Left kidney (tissue), 2 donors: Measurements from ENCODE around the gene MT1M. TPM values are rescaled to one million over a fixed set of nuclear protein-coding genes. Genes with fewer than 3 reads are reported as not detected.

Experiments used
- DNase-seq: peaks from one replicate; pipeline ENCODE4 v3.0.0-alpha.2; 2013
- polyA plus RNA-seq: library from polyadenylated mRNA; unstranded; fragments of 120-200 nt; gene quantifications from one replicate; pipeline ENCODE4 v1.2.1, GENCODE V29; 2013; ENCODE audit not compliant: insufficient read length

MT1M gene
- polyA plus RNA-seq, 1 donor: 0.30 TPM

DNA sequence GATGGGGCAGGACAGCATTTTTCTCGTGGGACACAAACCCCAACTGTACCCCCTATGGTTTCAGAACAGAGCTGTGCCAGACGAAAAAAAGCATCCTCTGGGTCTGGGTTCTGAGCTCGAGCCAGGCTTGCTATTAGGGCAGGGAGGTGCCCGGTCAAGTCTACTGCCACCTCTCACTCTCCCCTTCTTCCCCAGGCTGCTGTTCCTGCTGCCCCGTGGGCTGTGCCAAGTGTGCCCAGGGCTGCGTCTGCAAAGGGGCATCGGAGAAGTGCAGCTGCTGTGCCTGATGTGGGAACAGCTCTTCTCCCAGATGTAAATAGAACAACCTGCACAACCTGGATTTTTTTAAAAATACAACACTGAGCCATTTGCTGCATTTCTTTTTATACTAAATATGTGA is 5.8 kb upstream of the MT1M start:
- DNase-seq: no peak

DNA sequence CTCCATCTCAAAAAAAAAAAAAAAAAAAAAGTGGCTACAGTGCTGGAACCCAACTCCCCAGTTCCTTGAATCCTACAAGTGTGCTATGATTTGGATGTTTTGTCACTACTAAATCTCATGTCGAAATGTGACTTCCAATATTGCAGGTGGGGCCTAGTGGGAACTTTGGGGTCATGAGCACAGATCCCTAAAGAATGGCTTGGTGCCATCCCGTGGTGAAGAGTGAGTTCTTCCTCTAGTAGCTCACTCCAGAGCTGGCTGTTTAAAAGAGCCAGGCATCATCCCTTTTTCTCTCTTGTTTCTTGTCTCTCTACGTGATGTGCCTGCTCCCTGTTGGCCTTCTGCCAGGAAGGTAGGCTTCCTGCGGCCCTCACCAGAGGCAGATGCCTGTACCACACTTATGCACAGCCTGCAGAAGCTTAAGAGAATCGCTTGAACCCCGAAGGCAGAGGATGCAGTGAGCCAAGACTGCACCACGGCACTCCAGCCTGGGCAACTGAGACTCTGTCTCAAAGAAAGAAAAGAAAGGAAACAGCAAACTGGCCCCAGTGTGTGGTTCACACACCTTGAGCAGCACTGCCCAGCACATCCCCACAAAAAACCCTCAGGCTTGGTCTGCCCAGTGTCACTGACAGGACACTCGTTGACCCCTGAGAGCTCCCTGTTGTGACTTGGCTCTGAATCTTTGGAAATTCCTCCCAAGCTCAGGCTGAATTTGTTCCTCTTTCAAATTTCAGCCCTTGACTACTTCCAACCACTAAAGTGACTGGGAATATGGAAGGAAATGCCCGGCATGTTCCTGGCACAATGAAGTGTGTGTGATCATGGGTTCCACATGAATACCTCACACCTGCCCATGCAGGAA is 3.7 kb upstream of the MT1M start:
- no peak for DNase-seq

DNA sequence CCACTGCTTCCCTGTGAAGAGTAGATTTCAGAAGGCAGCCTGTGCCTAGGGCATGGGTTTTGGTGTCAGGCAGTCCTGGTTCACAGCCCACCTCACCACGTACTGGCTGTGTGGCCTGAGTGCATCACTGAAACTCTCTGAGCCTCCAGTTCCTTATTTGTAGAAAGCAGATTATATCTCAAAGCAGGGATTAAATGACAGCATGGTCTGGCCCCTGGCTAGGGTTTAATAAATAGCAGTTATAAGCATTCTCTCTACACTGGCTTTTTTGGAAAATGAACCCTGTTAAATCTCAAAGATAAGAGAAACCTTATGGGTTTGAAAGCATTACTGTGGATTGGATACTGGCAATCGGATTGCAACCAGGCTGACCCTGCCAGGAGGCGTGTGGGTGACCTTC is 2.9 kb upstream of the MT1M start:
- no peak for DNase-seq

DNA sequence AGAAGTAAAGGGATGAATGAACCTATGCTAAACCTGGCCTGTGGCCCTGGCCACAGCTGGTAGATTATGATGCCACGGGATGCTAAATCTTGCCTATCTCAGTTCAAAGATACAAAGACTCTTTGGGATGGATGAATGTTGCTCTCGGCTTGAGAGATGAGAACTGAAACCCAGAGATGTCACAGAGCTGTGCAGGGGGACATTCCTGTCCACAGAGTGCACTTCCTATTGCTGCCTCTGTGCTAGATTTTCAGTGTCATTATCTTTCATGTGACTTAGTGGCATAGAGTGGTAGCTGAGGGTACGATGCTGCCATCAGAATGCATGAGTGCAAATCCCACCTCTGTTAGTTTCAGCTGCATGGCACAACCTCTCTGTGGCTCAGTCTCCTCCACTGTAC is 2.3 kb upstream of the MT1M start:
- no peak for DNase-seq

DNA sequence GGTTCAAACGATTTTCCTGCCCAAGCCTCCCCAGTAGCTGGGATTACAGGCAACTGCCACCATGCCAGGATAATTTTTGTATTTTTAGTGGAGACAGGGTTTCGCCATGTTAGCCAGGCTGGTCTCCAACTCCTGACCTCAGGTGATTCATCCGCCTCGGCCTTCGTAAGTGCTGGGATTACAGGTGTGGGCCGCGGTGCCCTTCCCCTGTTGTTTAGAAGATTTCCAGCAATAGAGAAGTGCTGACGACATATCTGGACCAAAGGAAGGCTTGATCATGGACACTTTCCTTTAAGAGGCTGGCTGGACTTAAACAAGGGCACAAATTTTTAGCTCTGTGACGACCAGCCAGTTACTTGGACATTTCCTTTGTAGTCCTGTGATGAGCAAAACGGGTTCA is 1.3 kb upstream of the MT1M start:
- no peak for DNase-seq

DNA sequence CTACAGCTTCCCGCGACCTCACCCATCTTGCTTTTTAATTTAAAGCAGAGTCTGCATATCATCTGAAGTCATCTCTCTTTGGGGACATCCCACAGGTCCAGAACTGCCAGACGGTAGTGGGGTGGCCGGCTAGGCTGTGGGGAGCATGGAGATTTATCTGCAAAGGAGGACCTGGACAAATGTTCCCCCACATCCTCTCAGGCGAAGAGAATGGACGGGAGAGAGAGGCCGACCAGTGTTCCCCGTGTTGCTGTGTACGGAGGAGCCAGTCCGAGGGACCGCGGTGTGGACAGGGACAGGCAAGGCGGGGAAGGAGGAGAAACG is 665 bp upstream of the MT1M start:
- DNase-seq: no peak

DNA sequence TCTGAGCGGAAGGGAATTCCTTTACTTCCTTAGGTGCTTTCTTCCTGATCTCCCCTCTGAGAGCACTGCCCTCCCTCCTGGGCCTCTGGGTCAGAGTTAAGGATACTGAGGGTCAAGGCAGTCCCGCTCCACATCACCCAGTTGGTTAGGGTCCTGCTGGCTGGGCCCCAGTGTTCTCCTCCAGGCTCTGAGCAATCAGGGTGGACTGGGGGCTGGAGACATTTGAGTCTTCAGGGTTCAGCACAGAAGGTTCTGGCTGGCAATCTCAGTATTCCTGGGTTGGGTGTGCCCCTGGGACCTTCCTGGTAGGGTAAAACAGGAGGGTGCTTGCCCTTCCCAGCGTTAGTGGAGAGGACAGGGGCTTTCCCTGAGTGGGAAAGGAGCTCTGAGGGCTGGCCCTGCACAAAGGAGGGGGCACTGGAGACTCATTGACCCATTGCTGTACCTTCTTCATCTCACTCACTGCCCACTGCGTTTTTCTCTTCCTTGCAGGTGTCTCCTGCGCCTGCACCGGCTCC is 448 bp downstream of the MT1M start:
- DNase-seq: no peak

DNA sequence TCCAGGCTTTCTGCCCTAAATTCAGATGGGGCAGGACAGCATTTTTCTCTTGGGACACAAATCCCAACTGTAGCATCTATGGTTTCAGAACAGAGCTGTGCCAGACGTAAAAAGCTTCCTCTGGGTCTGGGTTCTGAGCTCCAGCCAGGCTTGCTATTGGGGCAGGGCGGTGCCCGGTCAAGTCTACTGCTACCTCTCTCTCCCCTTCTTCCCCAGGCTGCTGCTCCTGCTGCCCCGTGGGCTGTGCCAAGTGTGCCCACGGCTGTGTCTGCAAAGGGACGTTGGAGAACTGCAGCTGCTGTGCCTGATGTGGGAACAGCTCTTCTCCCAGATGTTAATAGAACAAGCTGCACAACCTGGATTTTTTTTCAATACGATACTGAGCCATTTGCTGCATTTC is 1.1 kb downstream of the MT1M start:
- no peak for DNase-seq

DNA sequence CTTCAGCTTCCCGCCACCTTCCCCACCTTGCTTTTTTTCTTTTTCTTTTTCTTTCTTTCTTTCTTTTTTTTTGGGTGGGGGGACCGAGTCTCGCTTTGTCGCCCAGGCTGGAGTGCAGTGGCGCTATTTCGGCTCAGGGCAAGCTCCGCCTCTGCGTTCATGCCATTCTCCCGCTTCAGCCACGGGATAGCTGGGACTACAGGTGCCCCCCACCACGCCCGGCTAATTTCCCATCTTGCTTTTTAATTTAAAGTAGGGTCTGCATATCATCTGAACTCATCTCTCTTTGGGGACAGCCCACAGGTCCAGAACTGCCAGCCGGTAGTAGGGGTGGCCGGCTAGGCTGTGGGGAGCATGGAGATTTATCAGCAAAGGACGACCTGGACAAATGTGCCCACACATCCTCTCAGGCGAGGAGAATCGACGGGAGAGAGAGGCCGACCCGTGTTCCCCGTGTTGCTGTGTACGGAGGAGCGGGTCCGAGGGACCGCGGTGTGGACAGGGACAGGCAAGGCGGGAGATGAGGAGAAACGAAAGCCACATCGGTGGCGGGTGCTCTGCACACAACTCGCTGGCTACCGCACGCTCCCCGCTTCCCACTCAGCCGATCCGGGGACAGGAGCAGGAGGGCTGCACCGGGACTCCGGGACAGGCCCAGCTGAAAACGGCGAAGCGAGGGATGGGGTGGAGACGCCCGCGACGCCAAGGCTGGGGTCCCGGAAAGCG is 2.4 kb downstream of the MT1M start:
- no peak for DNase-seq

DNA sequence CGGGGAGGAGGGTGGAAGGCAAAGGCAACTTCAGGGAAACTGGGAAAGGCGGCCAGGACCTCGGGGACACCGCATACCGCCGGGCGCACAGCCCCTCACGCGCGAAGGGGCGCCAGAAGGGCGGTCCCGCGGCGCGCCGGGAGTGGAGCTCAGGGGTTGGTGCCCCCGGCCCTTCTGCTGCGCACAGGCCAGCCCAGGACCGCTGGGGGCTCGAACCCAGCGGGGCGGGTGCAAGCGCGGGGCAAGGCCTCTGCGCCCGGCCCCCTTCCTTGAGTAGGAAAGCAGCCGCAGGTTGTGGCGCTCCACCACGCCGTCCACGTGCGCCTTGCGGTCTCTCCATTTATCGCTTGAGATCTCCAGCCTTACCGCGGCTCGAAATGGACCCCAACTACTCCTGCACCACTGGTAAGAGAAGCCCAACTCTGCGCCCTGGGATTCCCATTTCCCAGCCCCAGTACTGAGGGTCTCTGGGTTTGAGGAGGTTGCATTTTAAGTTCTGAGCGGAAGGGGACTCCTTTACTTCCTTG is 3.0 kb downstream of the MT1M start:
- DNase-seq: no peak

DNA sequence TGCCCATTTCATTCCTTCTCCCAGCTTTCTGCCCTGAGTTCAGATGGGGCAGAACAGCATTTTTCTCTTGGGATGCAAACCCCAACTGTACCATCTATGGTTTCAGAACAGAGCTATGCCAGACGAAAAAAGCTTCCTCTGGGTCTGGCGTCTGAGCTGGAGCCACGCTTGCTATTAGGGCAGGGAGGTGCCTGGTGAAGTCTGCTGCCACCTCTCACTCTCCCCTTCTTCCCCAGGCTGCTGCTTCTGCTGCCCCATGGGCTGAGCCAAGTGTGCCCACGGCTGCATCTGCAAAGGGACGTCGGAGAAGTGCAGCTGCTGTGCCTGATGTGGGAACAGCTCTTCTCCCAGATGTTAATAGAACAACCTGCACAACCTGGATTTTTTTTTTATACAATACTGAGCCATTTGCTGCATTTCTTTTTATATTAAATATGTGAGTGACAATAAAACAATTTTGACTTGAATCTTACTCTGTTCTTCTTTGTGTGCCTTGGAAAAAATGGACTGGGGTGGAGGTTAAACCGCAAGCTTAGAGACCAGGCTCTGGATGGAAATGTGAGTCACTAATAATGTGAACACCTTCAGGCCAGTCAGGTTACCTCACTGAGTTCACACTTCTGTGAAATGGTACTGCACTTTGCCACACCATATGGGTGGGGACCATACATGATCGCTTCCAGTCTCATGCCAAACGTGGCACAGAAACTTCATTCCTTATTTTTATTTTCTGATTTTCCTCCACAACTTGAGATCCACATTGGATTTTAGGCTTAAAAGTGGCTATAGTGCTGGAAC is 4.4 kb downstream of the MT1M start:
- no peak for DNase-seq

DNA sequence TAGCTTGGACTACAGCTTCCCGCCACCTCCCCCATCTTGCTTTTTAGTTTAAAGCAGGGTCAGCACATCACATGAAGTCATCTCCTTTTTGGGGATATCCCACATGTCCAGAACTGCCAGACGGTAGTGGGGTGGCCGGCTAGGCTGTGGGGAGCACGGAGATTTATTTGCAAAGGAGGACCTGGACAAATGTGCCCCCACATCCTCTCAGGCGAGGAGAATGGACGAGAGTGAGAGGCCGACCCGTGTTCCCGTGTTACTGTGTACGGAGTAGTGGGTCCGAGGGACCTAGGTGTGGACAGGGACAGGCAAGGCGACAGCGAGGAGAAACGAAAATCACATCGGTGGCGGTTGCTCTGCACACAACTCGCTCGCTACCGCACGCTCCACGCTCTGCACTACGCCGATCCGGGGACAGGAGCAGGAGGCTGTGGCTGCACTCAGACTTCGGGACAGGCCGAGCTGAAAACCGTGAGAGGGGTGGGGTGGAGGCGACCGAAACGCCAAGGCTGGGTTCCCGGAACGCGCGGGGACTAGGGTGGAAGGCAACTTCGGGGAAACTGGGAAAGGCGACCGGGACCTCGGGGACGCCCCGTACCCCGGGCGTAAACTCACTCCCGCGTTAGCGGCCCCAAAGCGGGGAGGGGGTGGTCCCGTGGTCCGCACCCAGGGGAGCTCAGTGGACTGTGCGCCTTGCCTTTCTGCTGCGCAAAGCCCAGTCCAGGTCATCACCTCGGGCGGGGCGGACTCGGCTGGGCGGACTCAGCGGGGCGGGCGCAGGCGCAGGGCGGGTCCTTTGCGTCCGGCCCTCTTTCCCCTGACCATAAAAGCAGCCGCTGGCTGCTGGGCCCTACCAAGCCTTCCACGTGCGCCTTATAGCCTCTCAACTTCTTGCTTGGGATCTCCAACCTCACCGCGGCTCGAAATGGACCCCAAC is 5.6 kb downstream of the MT1M start, which contains the start of gene MT1A:
Gene MT1A, plus strand, starts transcription at position 853 of the 937 bp plus-strand sequence. Its CDS starts 73 bp downstream, at position 926.
- DNase-seq: no peak

DNA sequence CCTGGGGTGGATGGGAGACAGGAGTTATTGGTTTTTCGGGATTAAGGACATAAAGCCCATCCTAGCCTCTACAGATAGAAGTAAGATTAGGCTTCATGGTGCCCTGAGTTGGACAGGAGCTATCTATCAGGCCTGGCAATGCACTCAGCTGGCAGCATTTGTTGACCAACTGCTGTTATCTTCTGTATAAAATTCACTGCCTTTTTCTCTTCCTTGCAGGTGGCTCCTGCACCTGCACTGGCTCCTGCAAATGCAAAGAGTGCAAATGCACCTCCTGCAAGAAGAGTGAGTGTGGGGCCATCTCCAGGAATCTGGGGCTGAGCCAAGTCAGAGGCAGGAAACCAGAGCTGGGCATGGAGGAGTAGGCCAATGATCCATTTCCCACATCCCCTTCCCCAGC is 6.6 kb downstream of the MT1M start:
- DNase-seq: no peak

DNA sequence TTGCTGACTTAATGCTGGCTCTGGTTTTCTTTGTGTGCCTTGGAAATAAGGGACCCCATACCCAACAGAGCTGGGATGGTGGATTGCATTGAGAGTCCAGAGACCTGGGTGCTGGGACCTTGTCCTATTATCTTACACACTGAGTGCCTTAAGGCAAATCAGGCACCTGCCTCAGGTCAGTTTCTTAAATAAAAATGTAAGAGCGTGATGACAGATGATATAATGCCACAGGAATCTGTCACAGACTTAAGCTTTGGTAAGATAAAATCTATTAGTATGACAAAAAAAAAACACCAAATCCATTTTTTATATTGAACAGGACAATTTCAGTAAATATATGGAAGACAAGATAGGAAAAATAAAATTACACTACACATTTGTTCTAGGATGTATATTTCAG is 7.6 kb downstream of the MT1M start:
- DNase-seq: no peak

DNA sequence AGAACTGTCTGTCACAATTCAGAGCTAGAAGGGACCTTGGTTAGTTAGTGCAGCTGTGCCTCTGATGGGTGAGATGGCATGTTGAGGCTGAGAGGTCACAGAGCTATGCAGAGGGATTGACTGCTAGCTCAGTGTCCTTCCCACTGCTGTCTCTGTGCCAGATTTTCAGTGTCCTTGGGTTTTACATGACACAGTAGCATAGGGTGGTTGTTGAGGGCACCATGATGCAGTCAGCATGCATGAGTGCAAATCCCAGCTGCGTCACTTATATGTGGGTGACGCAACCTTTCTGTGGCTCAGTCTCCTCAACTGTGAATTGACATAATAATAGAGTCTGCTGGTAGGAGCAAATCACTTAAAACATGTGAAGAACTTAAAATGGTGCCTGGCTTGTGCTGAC is 8.7 kb downstream of the MT1M start:
- no peak for DNase-seq

DNA sequence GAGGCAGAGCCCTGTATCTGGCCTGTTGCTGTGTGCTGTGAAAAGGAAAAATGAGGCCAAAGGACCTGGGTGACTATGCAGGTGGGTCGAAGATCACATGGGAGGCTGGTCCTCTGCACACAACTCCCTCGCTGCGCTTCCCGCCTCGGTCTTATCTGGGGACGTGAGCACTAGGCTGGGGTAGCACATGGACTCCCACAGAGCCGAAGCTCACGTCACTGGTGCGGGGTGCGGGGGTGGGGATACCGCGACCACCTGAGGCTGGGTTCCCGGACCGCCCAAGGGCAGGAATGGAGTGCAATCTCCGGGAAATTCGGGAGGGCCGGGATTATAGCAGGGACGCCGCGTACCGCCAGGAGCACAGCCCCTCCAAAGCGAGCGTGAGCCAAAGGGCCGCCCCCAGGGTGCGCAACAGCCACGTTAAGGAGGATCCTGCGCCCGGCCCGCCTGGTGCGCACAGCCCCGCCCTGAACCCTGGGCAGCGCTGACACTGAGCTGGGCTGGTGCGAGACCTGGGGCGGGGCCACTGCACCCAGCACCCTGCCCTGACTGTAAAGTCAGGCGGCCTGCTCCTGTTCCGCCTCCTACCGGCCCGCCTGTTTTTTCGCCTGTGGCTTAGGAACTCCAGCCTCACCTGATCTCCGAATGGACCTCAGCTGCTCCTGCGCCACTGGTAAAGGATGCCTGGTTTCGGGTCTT is 10.8 kb downstream of the MT1M start:
- no peak for DNase-seq

DNA sequence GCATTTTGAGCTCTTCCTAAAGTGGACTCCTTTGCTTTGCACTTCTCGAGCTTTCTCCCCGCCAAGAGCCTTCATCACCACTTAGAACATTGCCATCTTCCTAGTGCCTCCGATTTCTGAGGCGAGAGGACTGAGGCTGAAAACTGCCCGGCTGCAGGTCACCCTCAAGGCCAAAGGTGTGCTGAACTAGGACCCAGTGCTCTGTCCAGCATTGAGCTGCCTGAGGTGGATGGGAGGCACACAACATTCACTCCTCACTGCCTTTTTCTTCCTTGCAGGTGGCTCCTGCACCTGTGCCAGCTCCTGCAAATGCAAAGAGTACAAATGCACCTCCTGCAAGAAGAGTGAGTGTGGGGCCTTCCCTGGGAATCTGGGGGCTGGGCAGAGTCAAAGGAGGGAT is 11.4 kb downstream of the MT1M start:
- no peak for DNase-seq

DNA sequence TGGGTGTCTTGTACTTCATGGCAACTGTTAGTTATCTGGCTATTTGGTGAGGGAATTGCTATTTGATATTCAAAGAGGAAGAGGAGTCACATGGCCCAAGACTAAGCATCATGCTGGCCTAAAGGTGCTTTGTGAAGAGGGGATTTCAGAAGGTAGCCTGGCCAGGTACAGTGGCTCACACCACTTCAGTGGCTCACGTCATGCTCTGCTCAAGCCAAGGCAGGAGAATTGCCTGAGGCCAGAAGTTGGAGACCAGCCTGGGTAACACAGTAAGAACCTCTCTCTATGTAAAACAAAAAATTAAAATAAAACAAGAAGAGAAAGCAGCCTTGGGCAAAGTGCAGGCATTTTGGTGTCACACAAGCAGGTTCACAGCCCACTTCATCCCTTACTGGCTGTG is 12.9 kb downstream of the MT1M start:
- no peak for DNase-seq

DNA sequence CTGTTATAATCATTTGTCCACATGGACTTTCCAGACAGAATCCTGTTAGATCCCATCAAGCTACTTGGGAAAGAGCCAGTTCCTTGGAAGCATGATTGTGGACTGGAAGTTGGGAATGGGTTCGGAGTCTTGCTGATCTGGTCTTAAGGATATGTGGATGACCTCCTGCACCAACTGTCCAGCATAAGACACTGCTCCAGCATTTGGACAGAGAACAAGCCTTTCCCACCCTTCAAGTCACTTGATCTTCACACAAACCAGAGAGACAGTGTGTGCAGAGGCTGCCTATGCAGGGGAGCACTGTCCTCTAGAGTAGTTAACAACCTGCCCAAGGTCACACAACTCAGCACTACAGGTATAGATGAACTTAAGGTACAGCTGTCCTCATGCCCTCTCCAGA is 13.4 kb downstream of the MT1M start:
- DNase-seq: no peak

DNA sequence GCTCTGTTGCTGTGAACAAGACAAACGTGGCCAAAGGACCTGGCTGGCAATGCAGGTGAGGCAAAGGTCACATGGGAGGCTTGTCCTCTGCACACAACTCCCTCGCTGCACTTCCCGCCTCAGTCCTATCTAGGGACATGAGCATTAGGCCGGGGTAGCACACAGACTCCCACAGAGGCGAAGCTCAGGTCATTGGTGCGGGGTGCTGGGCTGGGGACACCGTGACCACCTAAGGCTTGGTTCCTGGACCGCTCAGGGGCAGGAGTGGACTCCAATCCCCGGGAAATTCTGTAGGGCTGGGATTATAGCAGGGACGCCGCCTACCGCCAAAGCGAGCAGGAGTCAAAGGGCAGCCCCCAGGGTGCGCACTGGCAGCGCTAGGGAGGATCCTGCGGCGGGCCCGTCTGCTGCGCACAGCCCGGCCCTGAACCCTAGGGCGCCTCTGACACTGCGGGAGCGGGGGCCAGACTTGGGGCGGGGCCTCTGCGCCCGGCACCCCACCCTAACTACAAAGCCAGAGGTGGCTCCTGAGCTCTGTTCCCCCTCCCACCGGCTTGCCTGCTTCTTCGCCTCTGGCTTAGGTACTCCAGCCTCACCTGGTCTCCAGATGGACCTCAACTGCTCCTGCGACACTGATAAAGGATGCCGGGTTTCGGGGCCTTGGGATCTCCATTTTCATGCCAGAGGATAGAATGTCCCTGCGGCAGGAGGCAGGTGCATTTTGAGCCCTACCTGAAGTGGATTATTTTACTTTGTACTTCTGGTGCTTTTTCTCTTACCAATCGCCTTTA is 15.4 kb downstream of the MT1M start:
- DNase-seq: no peak
